IPS-20b (cell line): ENCODE results near the gene MARK2.

Experiments
- H3K27ac ChIP-seq: one replicate; pipeline ENCODE4 v1.5.1; 2013; ENCODE audit warnings: low read length
- H3K27me3 ChIP-seq: 2 replicates; pipeline ENCODE4 v1.6.1; 2013; ENCODE audit warnings: mild to moderate bottlenecking, low read length, inconsistent platforms; ENCODE audit not compliant: insufficient read depth
- H3K36me3 ChIP-seq: 2 replicates; pipeline ENCODE4 v1.6.1; 2013; ENCODE audit warnings: low read depth, mild to moderate bottlenecking, inconsistent platforms, low read length, moderate library complexity; ENCODE audit not compliant: insufficient read depth
- H3K4me1 ChIP-seq: 2 replicates; pipeline ENCODE4 v1.6.1; 2013; ENCODE audit warnings: mild to moderate bottlenecking, control low read depth, inconsistent platforms, low read length, moderate library complexity; ENCODE audit not compliant: insufficient read depth
- H3K4me3 ChIP-seq: 2 replicates; pipeline ENCODE4 v1.5.1; 2013; ENCODE audit warnings: mild to moderate bottlenecking, low read length, inconsistent platforms
- H3K9ac ChIP-seq: 2 replicates; pipeline ENCODE4 v1.6.1; 2013; ENCODE audit warnings: low read depth, mild to moderate bottlenecking, inconsistent platforms, low read length, moderate library complexity
- H3K9me3 ChIP-seq: 2 replicates; pipeline ENCODE4 v1.6.1; 2013; ENCODE audit warnings: mild to moderate bottlenecking, low read depth, low read length, inconsistent platforms; ENCODE audit not compliant: insufficient read depth

MARK2 gene

DNA sequence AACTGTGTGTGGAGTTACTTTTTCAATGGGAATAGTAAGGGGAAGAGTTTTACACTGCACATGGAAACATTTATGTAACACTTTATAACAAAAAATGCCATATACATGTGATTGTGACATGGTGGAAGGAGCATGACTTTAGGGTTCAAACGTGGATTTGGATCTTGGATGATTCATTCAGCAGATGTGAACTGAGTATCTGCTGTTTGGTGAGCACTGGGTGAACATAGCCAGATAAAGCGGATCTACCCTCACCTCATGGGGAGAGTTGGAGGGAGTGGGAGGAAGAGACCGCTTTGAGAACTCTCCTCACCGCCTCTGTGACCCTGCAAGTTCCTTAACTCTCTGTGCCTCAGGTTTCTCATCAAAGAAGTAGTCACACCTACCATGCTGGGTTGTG, 103.0 kb downstream of the MARK2 start:
- H3K4me3 ChIP-seq = no peak overlapping the region

DNA sequence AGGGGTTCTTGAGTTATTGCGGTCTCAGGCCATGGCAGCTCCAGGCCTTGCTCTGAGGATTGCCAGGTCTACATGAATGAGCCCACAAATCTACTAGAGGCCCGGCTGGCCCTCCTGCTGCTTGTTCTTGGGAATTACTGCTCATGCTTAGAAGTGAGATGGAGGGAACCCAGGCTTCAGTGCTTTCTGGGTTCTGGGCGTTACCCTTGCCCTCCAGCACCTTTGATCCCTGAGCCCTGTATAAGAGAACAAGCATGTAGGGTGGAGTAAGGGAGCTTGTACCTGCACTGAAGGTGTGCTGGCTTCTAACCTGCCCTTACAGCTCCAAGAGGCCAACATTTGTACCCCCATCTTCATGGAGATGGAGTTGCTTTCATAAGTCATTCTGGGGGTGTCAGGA, 103.9 kb downstream of the MARK2 start:
- Histone ChIP-seq H3K27me3 (no peaks in the 10 kb centered on the region), H3K4me3 (no peak overlapping the region), H3K4me1 (no peaks in the 10 kb centered on the region; the same call in 1 of the 2 replicates), H3K36me3 (peaks cover 29% of the 10 kb centered on the region), H3K27ac (no peak overlapping the region), H3K9ac (no peak overlapping the region), H3K9me3 (no peaks in the 10 kb centered on the region)

More for the DNA sequence above, 103.0 kb downstream of the MARK2 start:
- Histone ChIP-seq H3K27me3 (no peaks in the 10 kb centered on the region), H3K27ac (no peak overlapping the region), H3K9me3 (no peaks in the 10 kb centered on the region), H3K9ac (no peak overlapping the region), H3K4me1 (no peaks in the 10 kb centered on the region; the same call in 1 of the 2 replicates), H3K36me3 (peaks cover 20% of the 10 kb centered on the region)

- Histone ChIP-seq H3K27ac (no peak overlapping the region), H3K9me3 (no peaks in the 10 kb centered on the region), H3K9ac (no peak overlapping the region), H3K27me3 (no peaks in the 10 kb centered on the region), H3K4me1 (no peaks in the 10 kb centered on the region; the same call in 1 of the 2 replicates), H3K4me3 (no peak overlapping the region), H3K36me3 (peaks cover 42% of the 10 kb centered on the region)
Measured at GRCh38 chr11:63944987-63945386, 106.1 kb downstream of the MARK2 start.

DNA sequence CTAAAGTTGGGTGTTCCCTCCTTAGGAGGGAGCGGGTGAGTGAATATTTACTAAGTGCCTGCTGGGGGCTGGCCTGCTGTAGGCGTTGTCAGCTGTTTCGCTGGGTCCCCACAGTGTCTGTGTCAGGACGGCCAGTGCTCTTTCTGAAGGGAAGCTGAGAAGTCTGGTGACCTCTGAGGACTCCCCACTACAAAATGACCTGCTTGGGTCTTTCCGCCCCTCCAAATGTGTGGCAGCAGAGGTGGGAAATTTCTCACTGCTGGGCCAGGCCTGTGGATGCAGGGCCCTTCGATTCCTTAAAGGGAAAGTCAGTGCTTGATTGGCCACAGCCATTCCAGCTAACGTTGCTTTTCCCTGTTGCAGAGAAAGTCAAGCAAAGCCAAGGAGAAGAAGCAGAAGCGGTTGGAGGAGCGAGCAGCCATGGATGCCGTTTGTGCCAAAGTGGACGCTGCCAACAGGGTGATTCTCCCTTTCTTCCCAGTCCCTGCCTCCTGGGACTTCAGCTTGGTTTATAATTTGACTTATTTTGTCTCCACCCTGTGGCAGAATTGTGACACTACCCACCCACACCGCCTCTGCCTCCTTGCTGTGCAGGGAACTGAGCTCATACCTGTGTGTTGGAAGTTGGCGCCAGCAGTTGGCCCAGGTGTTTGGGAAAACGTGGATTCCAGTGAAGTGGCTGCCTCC, 106.7 kb downstream of the MARK2 start:
- Histone ChIP-seq H3K27me3 (no peaks in the 10 kb centered on the region), H3K36me3 (peaks cover 44% of the 10 kb centered on the region), H3K27ac (no peak overlapping the region), H3K4me3 (no peak overlapping the region), H3K4me1 (no peaks in the 10 kb centered on the region; the same call in 1 of the 2 replicates), H3K9ac (no peak overlapping the region), H3K9me3 (no peaks in the 10 kb centered on the region)

DNA sequence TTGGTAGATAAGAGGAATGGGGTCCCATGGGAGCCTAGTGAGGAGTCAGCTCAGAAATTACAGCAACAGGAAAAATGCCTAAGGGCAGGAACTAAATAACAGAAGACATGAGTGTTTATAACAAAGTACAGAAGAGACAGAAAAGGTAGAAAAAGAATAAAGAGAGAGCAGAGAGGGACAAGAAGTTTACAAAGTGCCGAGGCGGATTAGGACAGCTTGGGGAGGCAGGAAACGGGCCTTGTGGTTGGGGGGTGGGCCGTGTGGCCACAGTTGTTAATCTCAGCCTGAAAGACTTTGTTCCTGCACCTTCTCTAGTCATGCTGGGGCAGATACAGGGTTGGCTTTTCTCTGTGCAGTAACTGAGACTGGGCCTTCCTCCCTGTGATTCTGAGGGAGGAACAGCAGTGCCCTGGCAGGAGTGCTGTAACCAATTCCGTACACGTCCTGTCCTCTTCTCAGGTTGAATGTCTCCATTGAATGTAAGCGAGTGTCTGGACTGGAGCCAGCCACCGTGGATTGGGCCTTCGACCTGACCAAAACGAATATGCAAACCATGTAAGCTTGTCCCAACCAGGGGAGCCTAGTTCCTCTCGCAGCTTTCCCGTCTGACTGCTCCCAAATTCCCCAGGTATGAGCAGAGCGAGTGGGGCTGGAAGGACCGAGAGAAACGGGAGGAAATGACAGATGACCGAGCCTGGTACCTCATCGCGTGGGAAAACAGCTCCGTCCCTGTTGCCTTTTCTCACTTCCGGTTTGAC, 113.0 kb downstream of the MARK2 start:
- no peak overlapping the region for H3K4me3 ChIP-seq
- H3K9me3 ChIP-seq = no peaks in the 10 kb centered on the region
- no peaks in the 10 kb centered on the region for H3K27me3 ChIP-seq
- H3K4me1 ChIP-seq = no peaks in the 10 kb centered on the region
- H3K36me3 ChIP-seq = peaks cover 81% of the 10 kb centered on the region
- no peak overlapping the region for H3K9ac ChIP-seq
- H3K27ac ChIP-seq = no peak overlapping the region

DNA sequence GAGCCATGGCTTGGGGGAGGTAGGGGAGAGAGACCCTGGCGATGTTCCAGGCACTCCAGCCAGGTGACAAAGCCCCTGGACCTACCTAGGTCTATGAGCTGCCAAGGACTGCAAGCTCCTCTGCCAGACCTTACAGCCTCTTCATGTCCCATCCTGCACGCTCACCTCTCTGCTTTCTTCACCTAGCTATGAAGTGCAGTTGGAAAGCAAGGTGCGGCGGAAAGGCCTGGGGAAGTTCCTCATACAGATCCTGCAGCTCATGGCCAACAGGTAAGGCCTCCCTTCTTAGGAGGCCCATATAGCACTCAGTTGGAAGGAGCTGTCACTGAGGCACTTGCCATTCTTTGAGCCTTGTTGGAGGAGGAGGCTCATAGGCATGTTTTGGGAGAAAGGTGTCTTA, 113.7 kb downstream of the MARK2 start:
- Histone ChIP-seq H3K27me3 (no peaks in the 10 kb centered on the region), H3K27ac (no peak overlapping the region), H3K9ac (no peak overlapping the region), H3K36me3 (peaks cover 78% of the 10 kb centered on the region), H3K4me3 (no peak overlapping the region), H3K9me3 (no peaks in the 10 kb centered on the region), H3K4me1 (no peaks in the 10 kb centered on the region)

DNA sequence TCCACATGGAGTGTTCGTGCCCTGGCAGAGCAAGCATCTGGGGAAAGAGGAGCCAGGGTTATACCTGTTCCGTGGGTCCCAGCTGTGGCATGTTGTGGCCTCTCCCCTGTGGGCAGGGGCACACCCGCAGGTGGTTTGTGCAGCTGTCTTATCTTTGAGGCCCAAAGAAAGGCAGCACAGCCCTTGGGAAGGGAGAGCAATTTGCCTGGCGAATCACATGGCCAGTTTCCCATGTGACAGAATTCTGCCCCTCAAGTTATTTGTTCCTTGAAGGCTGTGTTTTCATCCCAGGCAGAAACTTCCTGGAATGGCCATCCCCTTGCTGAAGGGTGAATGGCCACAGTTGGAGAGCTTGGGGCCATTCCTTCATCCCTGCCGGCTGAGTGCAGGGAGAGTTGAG, 119.1 kb downstream of the MARK2 start:
- Histone ChIP-seq H3K27ac (no peak overlapping the region), H3K9ac (no peak overlapping the region), H3K4me1 (0 out of 2 replicates have a peak, but pooled peaks cover 3% of the 10 kb centered on the region), H3K4me3 (no peak overlapping the region), H3K27me3 (no peaks in the 10 kb centered on the region), H3K36me3 (peaks cover 40% of the 10 kb centered on the region), H3K9me3 (no peaks in the 10 kb centered on the region)
